AG08396 (cell line): ENCODE measurements around the gene LRRC2.
"Not testable (repeated sequence)": the region's sequence is repeated elsewhere in the genome, so short reads cannot be mapped to it uniquely, and the experiment has no call there.

Experiments
- DNase-seq: peaks from one replicate; pipeline ENCODE4 v3.0.0; 2012; ENCODE audit warnings: low spot score, mixed read lengths

LRRC2 gene

DNA sequence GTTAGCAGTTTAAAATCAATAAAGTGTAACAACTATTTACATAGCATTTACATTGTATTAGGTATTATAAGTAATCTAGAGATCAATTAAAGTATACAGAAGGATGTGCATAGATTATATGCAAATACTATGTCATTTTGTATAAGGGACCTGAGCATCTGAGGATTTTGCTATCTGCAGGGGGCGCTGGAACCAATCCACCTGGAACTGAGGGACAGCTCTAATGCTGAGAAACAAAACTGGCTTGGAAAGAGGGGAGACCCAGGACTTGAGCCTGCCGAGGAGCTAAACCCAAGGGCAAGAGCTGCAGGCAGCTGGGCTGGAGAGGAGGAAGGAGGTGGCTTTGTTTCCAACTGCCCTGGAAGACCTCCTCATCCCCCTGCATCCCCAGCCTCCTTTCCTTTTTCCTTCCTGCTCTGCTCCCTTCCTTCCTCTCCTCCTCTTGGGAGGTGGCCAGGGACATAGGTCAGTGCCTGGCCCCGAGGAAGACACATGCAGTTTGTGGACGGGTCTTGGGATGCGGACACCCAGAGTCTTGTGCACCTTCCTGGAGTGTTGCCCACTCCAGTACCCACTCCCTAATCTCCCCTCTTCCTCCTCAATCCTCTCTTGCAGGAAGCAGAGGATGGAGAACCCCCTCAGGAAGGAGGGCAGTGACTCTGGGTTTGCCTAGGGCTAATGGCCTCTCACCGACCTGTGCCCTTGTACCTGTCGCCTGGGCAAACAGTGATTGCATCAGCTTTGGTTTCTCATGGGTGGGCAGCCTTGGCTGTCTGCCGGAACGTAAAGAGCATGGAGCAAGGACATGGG is 69.2 kb downstream of the LRRC2 start:
- DNase-seq, result no peak

DNA sequence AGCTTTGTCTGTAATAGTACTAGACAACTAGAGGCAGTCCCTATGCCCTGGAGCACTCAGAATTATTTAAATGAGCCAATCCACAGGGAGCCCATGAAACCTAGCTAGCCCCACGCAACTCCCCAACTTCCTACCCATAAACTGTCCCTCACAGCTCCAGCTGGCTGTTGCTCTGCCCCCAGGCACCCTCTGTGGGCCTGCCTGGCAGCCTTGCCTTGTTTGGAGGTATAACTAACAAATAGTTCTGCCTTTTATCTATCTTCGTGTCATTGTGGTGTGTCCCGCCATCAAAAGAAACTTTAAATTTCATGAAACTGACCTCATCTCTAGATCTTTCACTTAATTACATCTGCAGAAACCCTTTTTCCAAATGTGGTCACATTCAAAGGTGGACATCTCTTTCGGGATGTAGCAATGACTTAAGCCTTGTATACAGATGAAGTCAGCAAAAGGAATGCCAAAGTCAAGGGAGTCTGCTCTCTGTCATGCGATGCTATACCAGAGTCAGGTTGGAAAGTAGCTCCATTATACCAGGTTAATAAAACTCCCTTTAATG is 70.1 kb downstream of the LRRC2 start:
- DNase-seq, result peak; percentile 77

DNA sequence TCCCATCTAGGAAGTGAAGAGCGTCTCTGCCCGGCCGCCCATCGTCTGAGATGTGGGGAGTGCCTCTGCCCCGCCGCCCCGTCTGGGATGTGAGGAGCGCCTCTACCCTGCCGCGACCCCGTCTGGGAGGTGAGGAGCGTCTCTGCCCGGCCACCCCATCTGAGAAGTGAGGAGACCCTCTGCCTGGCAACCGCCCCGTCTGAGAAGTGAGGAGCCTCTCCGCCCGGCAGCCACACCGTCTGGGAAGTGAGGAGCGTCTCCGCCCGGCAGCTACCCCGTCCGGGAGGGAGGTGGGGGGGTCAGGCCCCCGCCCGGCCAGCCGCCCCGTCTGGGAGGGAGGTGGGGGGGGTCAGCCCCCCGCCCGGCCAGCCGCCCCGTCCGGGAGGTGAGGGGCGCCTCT is 71.6 kb downstream of the LRRC2 start:
- not testable (repeated sequence) for DNase-seq

DNA sequence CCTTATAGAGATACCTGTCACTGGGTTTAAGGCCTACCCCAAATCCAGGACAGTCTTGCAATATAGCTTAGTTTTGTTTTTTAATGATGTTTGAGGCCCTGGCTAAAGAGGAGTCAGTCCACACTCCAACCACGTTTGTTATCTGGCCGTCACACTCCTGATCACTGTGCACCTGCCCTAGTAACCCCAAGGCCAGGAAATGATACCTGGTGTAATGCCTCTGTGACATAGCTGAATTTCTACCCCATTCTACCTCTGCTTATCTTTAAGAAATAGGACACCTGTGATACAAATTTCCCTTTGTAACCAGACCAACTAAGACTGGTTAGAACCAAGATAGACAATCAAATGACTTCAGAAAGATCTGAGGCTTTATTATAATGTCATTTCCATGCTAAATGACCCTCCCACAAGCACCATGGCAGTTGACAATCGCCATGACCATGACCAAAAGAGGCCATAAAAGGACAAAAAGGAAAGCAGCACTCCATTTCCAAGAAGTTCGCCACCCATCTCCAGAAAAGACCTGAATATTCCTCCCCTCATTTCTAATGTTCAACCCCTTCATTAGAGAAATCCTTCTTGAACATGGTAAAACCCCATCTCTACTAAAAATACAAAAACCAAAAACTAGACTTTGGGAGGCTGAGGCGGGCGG is 73.1 kb downstream of the LRRC2 start:
- DNase-seq, result no peak

DNA sequence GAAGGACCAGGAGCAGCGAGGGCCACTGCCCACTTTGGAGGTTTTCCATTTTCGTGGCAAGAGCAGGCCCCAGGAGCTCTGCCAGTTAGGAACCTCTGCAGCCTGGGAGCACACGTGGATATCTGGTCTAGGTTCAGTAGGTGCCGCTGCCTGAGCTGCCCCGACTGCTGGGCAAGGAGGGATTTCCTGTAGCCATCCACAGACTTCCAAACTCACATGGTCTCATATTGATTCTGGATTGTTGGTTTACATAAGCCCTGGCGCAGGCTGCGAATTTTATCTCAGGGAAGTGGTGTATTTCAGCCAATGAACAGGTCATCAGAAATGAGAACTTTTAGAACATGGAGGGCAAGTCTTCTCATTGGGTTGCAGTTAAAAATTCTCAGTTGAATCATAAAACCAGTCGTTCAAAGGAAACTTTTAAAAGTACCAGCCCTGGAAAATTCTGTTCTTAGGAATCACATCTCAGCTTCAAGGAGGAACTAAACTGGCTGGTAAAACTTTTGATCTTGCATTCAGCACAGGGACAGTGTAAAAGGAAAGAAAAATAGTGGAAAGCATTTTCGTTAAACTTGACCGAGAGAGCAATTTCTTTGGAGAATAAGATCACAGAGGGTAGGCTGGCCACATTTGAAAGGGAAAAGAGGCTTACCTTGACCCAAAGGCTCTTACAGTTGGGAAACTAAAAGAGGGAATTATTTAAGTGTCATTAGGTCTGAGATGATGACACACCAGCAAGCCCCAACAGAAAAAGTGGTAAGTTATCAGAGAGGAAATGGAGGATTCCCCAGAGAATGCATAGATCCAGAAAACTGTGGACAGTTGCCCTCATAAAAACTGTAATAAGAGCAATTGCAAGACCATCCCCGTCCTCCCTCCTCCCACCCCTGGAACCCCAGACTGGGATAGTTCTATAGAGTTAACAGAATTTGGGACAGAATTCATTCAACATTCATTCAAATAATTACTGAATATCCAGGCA is 74.7 kb downstream of the LRRC2 start:
- no peak for DNase-seq

- DNase-seq, result peak; percentile 52
Observed at GRCh38 chr3:46490338-46491084, 75.6 kb downstream of the LRRC2 start.

GRCh38 chr3:46489875-46490274 is 76.2 kb downstream of the LRRC2 start:
- DNase-seq, result peak; percentile 43

- DNase-seq, result no peak
Observed at GRCh38 chr3:46489381-46489780, 76.7 kb downstream of the LRRC2 start.

- peak; percentile 88 for DNase-seq
Observed at GRCh38 chr3:46488735-46489361, 77.3 kb downstream of the LRRC2 start.

DNA sequence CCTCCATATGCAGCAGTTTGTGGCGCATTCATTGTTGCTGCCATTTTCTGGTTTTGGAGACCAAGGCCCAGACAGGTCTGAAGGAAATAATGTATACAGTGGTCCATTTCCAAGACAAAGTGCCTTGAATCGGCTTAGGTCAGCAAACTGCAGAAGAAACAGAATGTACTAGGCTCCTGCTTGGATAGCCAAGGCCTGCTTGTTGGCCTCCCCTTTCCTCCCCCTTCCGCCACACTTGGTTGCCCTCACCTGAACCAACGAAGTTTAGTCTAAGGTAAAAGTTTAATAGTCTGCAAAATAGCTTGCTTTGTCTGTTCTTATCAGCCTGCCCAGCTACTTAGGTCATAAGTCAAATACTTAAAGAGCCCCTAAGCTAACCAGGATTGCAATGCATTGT is 80.3 kb downstream of the LRRC2 start:
- no peak for DNase-seq

- DNase-seq, result no peak
Observed at GRCh38 chr3:46484911-46485778, 81.0 kb downstream of the LRRC2 start.

DNA sequence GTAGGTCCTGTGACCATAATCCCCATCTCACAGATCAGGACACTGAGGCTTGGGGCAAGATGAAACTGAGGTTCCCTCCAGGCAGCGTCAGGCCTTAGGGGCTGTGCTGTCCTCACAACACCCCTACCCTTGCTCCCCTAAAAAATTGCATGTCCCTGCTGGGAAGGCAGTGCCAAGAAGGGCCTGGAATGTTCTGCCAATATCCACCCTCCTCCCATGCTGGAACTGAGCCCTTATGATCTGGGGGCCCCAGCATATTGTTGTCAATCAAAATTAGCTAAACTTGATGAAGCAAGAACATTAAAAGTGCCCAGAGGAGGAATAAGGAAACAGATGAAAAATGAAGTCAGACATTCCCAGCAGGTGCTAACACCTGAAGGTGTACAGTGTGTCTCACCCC is 81.7 kb downstream of the LRRC2 start:
- DNase-seq, result no peak

DNA sequence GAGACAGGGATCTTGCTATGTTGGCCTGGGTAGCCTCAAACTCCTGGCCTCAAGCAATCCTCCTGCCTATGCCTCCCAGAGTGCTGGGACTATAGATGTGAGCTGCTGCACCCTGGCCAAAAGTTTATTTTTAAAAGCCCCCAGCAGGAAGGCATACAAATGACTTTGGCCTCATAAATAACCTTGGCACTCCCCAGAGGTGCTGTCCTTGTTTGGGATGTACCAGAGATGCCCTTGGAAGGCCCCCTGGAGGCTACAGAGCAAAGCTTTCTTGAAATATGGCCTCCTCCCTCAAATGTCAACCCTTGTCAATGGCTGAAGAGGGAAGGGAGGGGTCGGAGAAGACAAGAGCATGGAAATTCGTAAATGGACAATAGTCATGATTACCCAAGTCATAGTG is 82.3 kb downstream of the LRRC2 start:
- no peak for DNase-seq

- DNase-seq, result no peak
Observed at GRCh38 chr3:46482632-46483350, 83.3 kb downstream of the LRRC2 start.

DNA sequence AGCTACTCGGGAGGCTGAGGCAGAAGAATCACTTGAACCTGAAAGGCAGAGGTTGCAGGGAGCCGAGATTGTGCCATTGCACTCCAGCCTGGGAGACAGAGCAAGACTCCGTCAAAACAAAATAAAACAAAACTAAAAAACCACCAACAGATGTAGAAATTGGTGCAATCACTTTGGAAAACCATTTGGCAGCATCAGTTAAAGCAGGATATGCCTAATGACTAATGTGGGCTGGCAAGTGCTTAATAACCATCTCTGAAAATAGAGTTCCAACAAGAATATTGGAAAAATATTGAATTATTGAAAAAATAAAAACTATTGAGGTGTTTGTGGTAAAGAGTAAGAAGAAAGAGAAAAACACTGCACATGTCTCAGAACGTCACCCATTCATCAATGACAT is 84.5 kb downstream of the LRRC2 start:
- no peak for DNase-seq

DNA sequence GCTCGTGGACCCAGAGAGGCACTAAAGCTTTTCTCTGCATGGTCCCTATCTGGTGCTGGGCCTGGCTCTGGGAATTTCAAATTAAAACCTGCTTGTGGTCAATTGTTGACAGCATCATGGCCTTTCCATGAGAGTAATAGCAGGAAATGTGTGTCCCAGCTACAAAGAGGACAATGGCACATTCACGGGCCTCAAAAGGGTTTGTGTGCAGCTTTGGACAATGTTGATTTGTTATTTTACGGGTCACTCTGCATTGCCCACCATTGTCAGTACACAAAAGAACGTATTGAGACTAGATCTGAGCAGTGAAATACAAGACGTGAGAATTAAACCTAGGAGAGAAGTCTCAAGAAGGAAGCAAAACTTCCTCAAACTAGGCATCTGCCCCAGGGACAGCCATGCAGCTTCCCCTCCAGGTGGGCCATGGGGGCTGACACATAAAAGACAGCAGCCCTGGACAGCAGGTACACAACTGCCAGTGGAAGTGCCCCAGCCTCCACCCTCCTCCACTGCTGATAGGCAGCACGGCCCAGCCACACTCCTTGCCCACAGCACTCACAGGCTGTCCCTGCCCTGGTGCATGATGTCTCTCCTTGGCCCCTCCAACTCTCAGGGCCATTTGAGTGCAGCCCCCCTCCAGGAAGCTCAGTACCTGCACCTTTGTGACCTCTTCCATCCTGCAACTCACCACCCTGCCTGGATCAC is 85.5 kb downstream of the LRRC2 start:
- no peak for DNase-seq

DNA sequence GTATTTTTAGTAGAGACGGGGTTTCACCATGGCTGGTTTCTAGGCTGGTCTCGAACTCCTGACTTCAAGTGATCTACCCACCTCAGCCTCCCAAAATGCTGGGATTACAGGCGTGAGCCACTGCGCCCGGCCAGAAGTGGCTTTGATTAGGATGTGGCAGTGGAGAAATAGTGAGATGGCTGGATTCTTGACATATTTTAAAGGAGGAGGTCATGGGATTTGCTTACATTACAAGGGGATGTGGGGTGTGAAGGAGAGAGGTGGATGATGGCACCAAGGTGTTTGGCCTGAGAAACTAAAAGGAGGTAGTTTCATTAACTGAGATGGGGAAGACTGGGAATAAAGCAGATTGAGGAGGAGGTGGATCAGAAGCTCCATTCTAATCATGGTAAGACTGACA is 86.4 kb downstream of the LRRC2 start:
- DNase-seq, result no peak

DNA sequence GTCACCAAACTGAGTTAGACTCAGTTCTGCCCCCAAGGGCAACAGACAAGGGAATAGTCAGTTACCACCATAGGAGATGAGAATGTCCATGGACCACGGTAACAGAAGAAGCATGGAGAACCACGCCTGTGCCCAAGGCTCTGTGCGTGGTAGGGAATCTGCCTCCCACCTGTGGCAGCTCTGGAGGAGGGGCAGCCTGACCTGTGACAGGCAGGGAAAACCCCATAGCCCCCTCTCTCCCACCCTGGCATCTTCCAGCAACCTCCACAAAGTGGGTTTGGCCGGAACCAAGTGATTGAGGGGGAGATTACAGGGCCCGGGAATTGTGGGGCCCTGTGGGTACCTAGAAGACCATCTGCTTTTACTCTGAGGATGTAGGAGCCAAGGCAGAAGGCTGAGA is 87.1 kb downstream of the LRRC2 start:
- no peak for DNase-seq

- DNase-seq, result no peak
Observed at GRCh38 chr3:46478341-46478740, 87.8 kb downstream of the LRRC2 start.
